ENCODE measurements around the gene FUT8. TPM values are rescaled to one million over a fixed set of nuclear protein-coding genes. Genes with fewer than 3 reads are reported as not detected.
"Not testable (repeated sequence)": the region's sequence is repeated elsewhere in the genome, so short reads cannot be mapped to it uniquely, and the experiment has no call there.

The FUT8 gene
- total RNA-seq, 2 experiments from 2014 or later: 58.6 to 65.6 TPM

GRCh38 chr14:65604936-65605335, 192.4 kb downstream of the FUT8 start:
- Mint-ChIP-seq H3K27ac (no peak overlapping the region), H3K4me3 (no peak overlapping the region), H3K27me3 (no peaks in the 10 kb centered on the region), H3K4me1 (peaks cover 11% of the 10 kb centered on the region), H3K9me3 (no peaks in the 10 kb centered on the region), H3K36me3 (peaks cover 8% of the 10 kb centered on the region)
- no peak for DNase-seq

- Mint-ChIP-seq H3K4me3 (no peak overlapping the region), H3K27me3 (no peaks in the 10 kb centered on the region), H3K9me3 (peaks cover 1% of the 10 kb centered on the region), H3K27ac (no peak overlapping the region), H3K36me3 (peaks cover 5% of the 10 kb centered on the region), H3K4me1 (peaks cover 13% of the 10 kb centered on the region)
- no peak for DNase-seq
Measured at GRCh38 chr14:65606460-65606859, 193.9 kb downstream of the FUT8 start.

- H3K4me1 Mint-ChIP-seq: peaks cover 2% of the 10 kb centered on the region
- peaks cover 1% of the 10 kb centered on the region for H3K9me3 Mint-ChIP-seq
- no peak for DNase-seq
Measured at GRCh38 chr14:65613131-65613650, 200.7 kb downstream of the FUT8 start.

GRCh38 chr14:65618996-65619395, 206.5 kb downstream of the FUT8 start:
- no peaks in the 10 kb centered on the region for H3K27me3 Mint-ChIP-seq
- H3K27ac Mint-ChIP-seq: no peak overlapping the region
- H3K4me3 Mint-ChIP-seq: no peak overlapping the region
- H3K4me1 Mint-ChIP-seq: peaks cover 11% of the 10 kb centered on the region
- no peaks in the 10 kb centered on the region for H3K9me3 Mint-ChIP-seq
- H3K36me3 Mint-ChIP-seq: peaks cover 27% of the 10 kb centered on the region
- no peak for DNase-seq

More at GRCh38 chr14:65613131-65613650, 200.7 kb downstream of the FUT8 start:
- Mint-ChIP-seq H3K27ac (no peak overlapping the region), H3K27me3 (no peaks in the 10 kb centered on the region), H3K36me3 (peaks cover 28% of the 10 kb centered on the region), H3K4me3 (no peak overlapping the region)

- no peak for DNase-seq
- peaks cover 27% of the 10 kb centered on the region for H3K36me3 Mint-ChIP-seq
- H3K4me1 Mint-ChIP-seq: peaks cover 11% of the 10 kb centered on the region
- H3K4me3 Mint-ChIP-seq: no peak overlapping the region
- H3K9me3 Mint-ChIP-seq: no peaks in the 10 kb centered on the region
- H3K27me3 Mint-ChIP-seq: no peaks in the 10 kb centered on the region
- no peak overlapping the region for H3K27ac Mint-ChIP-seq
Measured at GRCh38 chr14:65620195-65620594, 207.7 kb downstream of the FUT8 start.

- Mint-ChIP-seq H3K36me3 (peaks cover 17% of the 10 kb centered on the region), H3K9me3 (no peaks in the 10 kb centered on the region), H3K27ac (no peak overlapping the region), H3K27me3 (no peaks in the 10 kb centered on the region), H3K4me3 (no peak overlapping the region), H3K4me1 (peaks cover 16% of the 10 kb centered on the region)
- DNase-seq: no peak
Measured at GRCh38 chr14:65622703-65623102, 210.2 kb downstream of the FUT8 start.

- no peaks in the 10 kb centered on the region for H3K27me3 Mint-ChIP-seq
- H3K4me3 Mint-ChIP-seq: no peak overlapping the region
- H3K4me1 Mint-ChIP-seq: peaks cover 15% of the 10 kb centered on the region
- H3K27ac Mint-ChIP-seq: no peak overlapping the region
- no peak for DNase-seq
- H3K36me3 Mint-ChIP-seq: peaks cover 12% of the 10 kb centered on the region
- H3K9me3 Mint-ChIP-seq: no peaks in the 10 kb centered on the region
Measured at GRCh38 chr14:65623759-65624158, 211.2 kb downstream of the FUT8 start.

GRCh38 chr14:65627315-65627714, 214.8 kb downstream of the FUT8 start:
- H3K9me3 Mint-ChIP-seq: peaks cover under 1% of the 10 kb centered on the region
- no peak overlapping the region for H3K4me3 Mint-ChIP-seq
- peaks cover 4% of the 10 kb centered on the region for H3K4me1 Mint-ChIP-seq
- DNase-seq: no peak
- peaks cover 5% of the 10 kb centered on the region for H3K36me3 Mint-ChIP-seq
- no peak overlapping the region for H3K27ac Mint-ChIP-seq
- H3K27me3 Mint-ChIP-seq: no peaks in the 10 kb centered on the region

- Mint-ChIP-seq H3K36me3 (peaks cover 6% of the 10 kb centered on the region), H3K27me3 (no peaks in the 10 kb centered on the region), H3K4me1 (peaks cover 4% of the 10 kb centered on the region), H3K4me3 (no peak overlapping the region), H3K27ac (no peak overlapping the region), H3K9me3 (peaks cover 4% of the 10 kb centered on the region)
- DNase-seq: no peak
Measured at GRCh38 chr14:65628664-65629063, 216.1 kb downstream of the FUT8 start.

- Mint-ChIP-seq H3K36me3 (peaks cover 25% of the 10 kb centered on the region), H3K27me3 (no peaks in the 10 kb centered on the region), H3K4me3 (no peak overlapping the region), H3K4me1 (peaks cover 9% of the 10 kb centered on the region), H3K9me3 (peaks cover 14% of the 10 kb centered on the region), H3K27ac (no peak overlapping the region)
- DNase-seq: no peak
Measured at GRCh38 chr14:65631040-65631439, 218.5 kb downstream of the FUT8 start.

- Mint-ChIP-seq H3K4me1 (peaks cover 22% of the 10 kb centered on the region), H3K4me3 (no peak overlapping the region), H3K27me3 (no peaks in the 10 kb centered on the region), H3K36me3 (peaks cover 32% of the 10 kb centered on the region), H3K27ac (no peak overlapping the region), H3K9me3 (peaks cover 17% of the 10 kb centered on the region)
- no peak for DNase-seq
Measured at GRCh38 chr14:65632487-65632886, 220.0 kb downstream of the FUT8 start.

- not testable (repeated sequence) for DNase-seq, H3K27ac Mint-ChIP-seq, H3K27me3 Mint-ChIP-seq, H3K4me3 Mint-ChIP-seq
- H3K4me1 Mint-ChIP-seq: peaks cover 33% of the 10 kb centered on the region
- H3K36me3 Mint-ChIP-seq: peaks cover 39% of the 10 kb centered on the region
- H3K9me3 Mint-ChIP-seq: peaks cover 17% of the 10 kb centered on the region
Measured at GRCh38 chr14:65633666-65634065, 221.1 kb downstream of the FUT8 start.

- DNase-seq: peak; percentile 70
- Mint-ChIP-seq H3K27ac (peak overlapping the region; percentile 82), H3K27me3 (no peaks in the 10 kb centered on the region), H3K9me3 (peaks cover 14% of the 10 kb centered on the region), H3K4me3 (peak overlapping the region; percentile 43), H3K36me3 (peaks cover 55% of the 10 kb centered on the region), H3K4me1 (peaks cover 47% of the 10 kb centered on the region)
Measured at GRCh38 chr14:65637780-65638179, 225.2 kb downstream of the FUT8 start.

- Mint-ChIP-seq H3K9me3 (peaks cover 14% of the 10 kb centered on the region), H3K27me3 (no peaks in the 10 kb centered on the region), H3K4me3 (no peak overlapping the region), H3K4me1 (peaks cover 47% of the 10 kb centered on the region), H3K36me3 (peaks cover 49% of the 10 kb centered on the region), H3K27ac (peak overlapping the region; percentile 39)
- no peak for DNase-seq
Measured at GRCh38 chr14:65639216-65639615, 226.7 kb downstream of the FUT8 start.

GRCh38 chr14:65650826-65651225, 238.3 kb downstream of the FUT8 start:
- no peak overlapping the region for H3K27ac Mint-ChIP-seq

GRCh38 chr14:65656554-65656953, 244.0 kb downstream of the FUT8 start:
- no peak overlapping the region for H3K4me3 Mint-ChIP-seq
- H3K9me3 Mint-ChIP-seq: peaks cover 13% of the 10 kb centered on the region

More at GRCh38 chr14:65650826-65651225, 238.3 kb downstream of the FUT8 start:
- Mint-ChIP-seq H3K9me3 (peaks cover 8% of the 10 kb centered on the region), H3K4me1 (no peaks in the 10 kb centered on the region), H3K27me3 (no peaks in the 10 kb centered on the region), H3K36me3 (peaks cover 41% of the 10 kb centered on the region), H3K4me3 (no peak overlapping the region)
- DNase-seq: no peak

More at GRCh38 chr14:65656554-65656953, 244.0 kb downstream of the FUT8 start:
- Mint-ChIP-seq H3K4me1 (no peaks in the 10 kb centered on the region), H3K27me3 (no peaks in the 10 kb centered on the region), H3K36me3 (peaks cover 39% of the 10 kb centered on the region), H3K27ac (no peak overlapping the region)
- no peak for DNase-seq

Measured in activated naive CD8-positive, alpha-beta T cell treated with anti-CD3 and anti-CD28 coated beads for 36 hours (primary cell).